Activated T-helper 17 cell treated with anti-CD3 and anti-CD28 coated beads, Interleukin-2, amount 50 U/mL, for 72 hours (primary cell): ENCODE data around the gene PCGF1. TPM values are rescaled to one million over a fixed set of nuclear protein-coding genes. Genes with fewer than 3 reads are reported as not detected.

Source experiments
- ATAC-seq: fragments of 150-1000 bp; cut with Tn5 transposase; replicated peaks from 2 replicates; pipeline ENCODE4 v1.10.0; 2021; ENCODE audit warnings: mild to moderate bottlenecking, moderate library complexity
- H3K27ac Mint-ChIP-seq: one replicate; pipeline ENCODE4 v1.8.0; 2022; ENCODE audit warnings: mixed read lengths
- H3K27me3 Mint-ChIP-seq: one replicate; pipeline ENCODE4 v1.8.0; 2022; ENCODE audit warnings: mixed read lengths
- H3K36me3 Mint-ChIP-seq: one replicate; pipeline ENCODE4 v1.8.0; 2022; ENCODE audit warnings: low read depth, mild to moderate bottlenecking, mixed read lengths
- H3K4me1 Mint-ChIP-seq: one replicate; pipeline ENCODE4 v1.8.0; 2022; ENCODE audit warnings: mixed read lengths
- H3K4me3 Mint-ChIP-seq: one replicate; pipeline ENCODE4 v1.8.0; 2022; ENCODE audit warnings: mild to moderate bottlenecking, mixed read lengths
- H3K9me3 Mint-ChIP-seq: one replicate; pipeline ENCODE4 v1.8.0; 2022; ENCODE audit warnings: mixed read lengths
- total RNA-seq, 2 donors: library from RNA; stranded (reverse); gene quantifications; one replicate each; pipeline ENCODE4 v1.2.3, GENCODE V29; 2022

Gene PCGF1
- total RNA-seq, 2 donors from 2014 or later, result 22.0 to 32.8 TPM

- Mint-ChIP-seq H3K4me3 (peak overlapping the region; percentile 69), H3K9me3 (no peaks in the 10 kb centered on the region), H3K4me1 (peaks cover 26% of the 10 kb centered on the region), H3K27me3 (peaks cover 36% of the 10 kb centered on the region), H3K36me3 (peaks cover 28% of the 10 kb centered on the region), H3K27ac (no peak overlapping the region)
- no peak for ATAC-seq
Measured at GRCh38 chr2:74501335-74502071, 6.0 kb downstream of the PCGF1 start.

DNA sequence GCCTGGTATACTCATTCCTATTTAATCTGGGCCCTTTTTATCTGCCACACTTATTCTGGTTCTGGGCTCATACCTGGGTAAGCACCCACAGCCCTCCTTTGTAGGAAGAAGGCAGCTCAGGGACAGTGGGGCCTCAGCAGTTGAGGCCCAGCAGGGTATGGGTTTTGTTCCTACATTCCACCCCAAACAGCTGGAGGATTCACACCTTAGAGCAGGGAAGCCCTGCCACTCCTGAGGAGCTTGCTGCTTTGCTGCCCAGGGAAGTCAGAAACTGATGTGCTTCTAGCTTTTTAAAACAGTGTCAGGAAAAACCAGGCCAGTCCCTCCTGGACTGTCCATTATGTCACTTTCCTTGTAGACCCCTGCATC is 6.9 kb downstream of the PCGF1 start:
- no peak for ATAC-seq
- Mint-ChIP-seq H3K4me3 (no peak overlapping the region), H3K4me1 (peaks cover 24% of the 10 kb centered on the region), H3K27ac (no peak overlapping the region), H3K9me3 (no peaks in the 10 kb centered on the region), H3K27me3 (peaks cover 36% of the 10 kb centered on the region), H3K36me3 (peaks cover 18% of the 10 kb centered on the region)

DNA sequence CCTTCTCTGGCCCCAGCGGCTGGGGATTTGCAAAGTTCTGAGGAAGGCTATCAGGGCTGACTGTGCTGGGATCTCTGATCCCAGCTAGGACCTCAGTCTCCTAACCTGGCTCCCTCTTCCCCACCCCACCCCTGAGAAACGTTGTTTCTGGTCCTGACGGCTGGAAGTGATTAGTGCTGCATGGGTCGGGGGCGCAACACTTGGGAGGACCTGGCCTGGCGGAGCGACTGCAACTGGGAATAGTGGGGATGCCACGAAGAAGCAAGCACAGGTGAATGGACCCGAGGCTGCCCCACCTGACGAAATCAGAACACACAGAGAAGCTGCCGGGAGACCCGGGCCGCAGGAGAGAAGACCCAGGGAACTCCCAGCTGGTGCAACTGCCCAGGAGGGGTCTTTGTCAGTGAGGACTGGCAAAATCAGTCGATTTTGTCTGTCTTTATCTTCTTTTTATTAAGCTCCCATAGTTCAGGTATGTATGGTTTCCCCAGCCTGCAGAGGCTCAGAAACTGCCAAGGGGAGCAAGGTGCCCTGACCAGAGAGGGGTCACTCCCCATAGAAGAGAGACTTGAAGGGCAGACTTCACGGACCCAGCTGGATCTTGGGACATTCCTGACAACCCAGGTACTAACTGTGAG is 7.4 kb downstream of the PCGF1 start:
- peaks cover 13% of the 10 kb centered on the region for H3K36me3 Mint-ChIP-seq
- H3K27me3 Mint-ChIP-seq, result peaks cover 36% of the 10 kb centered on the region
- H3K27ac Mint-ChIP-seq, result no peak overlapping the region
- ATAC-seq, result no peak
- H3K9me3 Mint-ChIP-seq, result no peaks in the 10 kb centered on the region
- H3K4me1 Mint-ChIP-seq, result peaks cover 19% of the 10 kb centered on the region
- no peak overlapping the region for H3K4me3 Mint-ChIP-seq

DNA sequence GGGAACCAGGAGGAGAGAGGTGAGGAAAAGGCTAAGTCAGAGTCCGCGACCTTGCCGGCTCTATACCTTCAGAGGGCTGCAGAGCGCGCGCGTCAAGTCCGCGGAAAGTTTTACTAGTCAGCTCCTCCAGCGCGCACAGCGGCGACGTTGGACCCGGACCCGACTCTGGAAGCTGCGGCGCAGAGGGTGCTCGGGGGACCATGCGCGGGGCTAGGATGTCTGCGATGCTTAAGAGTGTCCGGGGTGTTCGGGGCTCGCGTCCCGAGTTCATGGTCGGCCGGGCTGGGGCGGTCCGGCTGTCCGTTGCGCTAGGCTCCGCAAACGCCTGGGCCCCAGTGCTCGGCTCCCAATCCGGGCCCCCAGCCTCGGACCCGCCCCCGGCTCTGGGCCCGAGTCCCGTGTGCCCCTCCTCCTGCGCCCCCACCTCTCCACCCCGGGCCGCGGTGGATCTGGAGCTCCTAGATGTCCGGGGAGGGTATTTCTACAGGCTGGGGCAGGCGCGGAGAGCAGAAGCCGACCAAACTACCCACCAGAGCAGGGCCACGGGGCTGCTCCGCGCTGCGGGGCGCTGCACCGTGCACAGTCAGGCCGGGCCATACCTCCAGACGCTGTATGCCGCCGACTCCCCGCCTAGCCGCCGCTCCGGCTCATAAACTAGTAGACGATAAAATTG is 8.1 kb downstream of the PCGF1 start, which contains the start of gene LBX2:
TSS of gene LBX2 (minus strand) at position 337 of the 673 bp plus-strand sequence. CDS start at position 271, 66 bp downstream.
- H3K27me3 Mint-ChIP-seq, result peaks cover 30% of the 10 kb centered on the region
- H3K27ac Mint-ChIP-seq, result peak within 1 kb of the TSS; percentile 71
- peak within 1 kb of the TSS; percentile 85 for H3K4me3 Mint-ChIP-seq
- peak; percentile 12 for ATAC-seq
- peaks cover 12% of the 10 kb centered on the region for H3K4me1 Mint-ChIP-seq
- H3K9me3 Mint-ChIP-seq, result no peaks in the 10 kb centered on the region
- peaks cover 9% of the 10 kb centered on the region for H3K36me3 Mint-ChIP-seq

DNA sequence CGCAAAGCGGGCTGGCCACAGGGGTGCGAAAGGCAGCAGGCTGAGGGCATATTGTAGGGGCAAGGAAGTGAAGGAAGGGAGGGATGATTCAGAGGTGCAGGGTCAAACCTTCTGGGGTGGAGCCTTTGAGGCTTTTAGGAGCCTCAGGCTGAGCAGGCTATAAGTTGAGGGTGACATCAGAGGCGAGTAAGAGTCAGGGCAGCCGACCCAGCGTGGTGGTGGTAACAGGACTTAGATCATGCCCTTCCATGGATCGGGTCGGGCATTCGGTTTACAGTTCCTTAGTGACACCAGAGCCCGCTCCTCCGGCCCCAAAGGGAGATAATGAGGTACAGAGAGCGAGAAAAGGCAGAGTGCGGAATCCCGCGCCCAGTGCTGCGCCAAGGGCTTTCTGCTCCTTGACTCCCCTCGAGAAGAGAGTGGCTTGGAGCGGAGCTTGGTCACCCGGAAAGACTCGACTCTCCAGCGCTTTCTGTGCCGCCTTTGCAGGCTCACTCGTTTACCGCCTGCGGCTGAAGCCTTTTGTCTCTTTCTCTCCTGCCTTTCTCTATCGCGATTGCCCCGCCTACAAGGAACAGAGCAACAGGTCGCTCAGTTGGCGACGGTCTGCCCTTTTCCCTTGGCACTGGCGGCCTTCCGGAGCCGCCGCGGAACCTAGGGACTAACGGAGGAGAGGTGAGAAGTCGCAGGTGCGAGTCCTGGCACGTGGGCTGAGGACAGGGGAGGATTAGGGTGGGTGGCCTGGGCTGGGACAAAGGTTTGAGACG is 8.8 kb downstream of the PCGF1 start:
- H3K36me3 Mint-ChIP-seq, result peaks cover 9% of the 10 kb centered on the region
- H3K27ac Mint-ChIP-seq, result peak overlapping the region; percentile 71
- H3K4me1 Mint-ChIP-seq, result peaks cover 11% of the 10 kb centered on the region
- no peaks in the 10 kb centered on the region for H3K9me3 Mint-ChIP-seq
- peak overlapping the region; percentile 85 for H3K4me3 Mint-ChIP-seq
- peaks cover 25% of the 10 kb centered on the region for H3K27me3 Mint-ChIP-seq
- peak; percentile 83 for ATAC-seq

- Mint-ChIP-seq H3K27ac (peak overlapping the region; percentile 71), H3K4me3 (peak overlapping the region; percentile 85), H3K4me1 (peaks cover 11% of the 10 kb centered on the region), H3K36me3 (peaks cover 17% of the 10 kb centered on the region), H3K27me3 (peaks cover 25% of the 10 kb centered on the region), H3K9me3 (no peaks in the 10 kb centered on the region)
- peak; percentile 56 for ATAC-seq
Measured at GRCh38 chr2:74497777-74498499, 9.6 kb downstream of the PCGF1 start.

- Mint-ChIP-seq H3K27ac (no peak overlapping the region), H3K27me3 (peaks cover 25% of the 10 kb centered on the region), H3K4me3 (peak overlapping the region; percentile 85), H3K9me3 (no peaks in the 10 kb centered on the region), H3K4me1 (peaks cover 11% of the 10 kb centered on the region), H3K36me3 (peaks cover 24% of the 10 kb centered on the region)
- no peak for ATAC-seq
Measured at GRCh38 chr2:74496997-74497776, 10.3 kb downstream of the PCGF1 start.

GRCh38 chr2:74495440-74495839 is 12.1 kb downstream of the PCGF1 start:
- Mint-ChIP-seq H3K4me1 (peaks cover 11% of the 10 kb centered on the region), H3K36me3 (peaks cover 42% of the 10 kb centered on the region), H3K27ac (no peak overlapping the region)

GRCh38 chr2:74493546-74493945 is 13.9 kb downstream of the PCGF1 start:
- no peaks in the 10 kb centered on the region for H3K9me3 Mint-ChIP-seq
- H3K4me1 Mint-ChIP-seq, result peaks cover 5% of the 10 kb centered on the region
- H3K4me3 Mint-ChIP-seq, result no peak overlapping the region
- ATAC-seq, result no peak
- peaks cover 4% of the 10 kb centered on the region for H3K27me3 Mint-ChIP-seq
- peaks cover 46% of the 10 kb centered on the region for H3K36me3 Mint-ChIP-seq
- no peak overlapping the region for H3K27ac Mint-ChIP-seq

More at GRCh38 chr2:74495440-74495839, 12.1 kb downstream of the PCGF1 start:
- H3K27me3 Mint-ChIP-seq, result peaks cover 17% of the 10 kb centered on the region
- ATAC-seq, result no peak
- no peak overlapping the region for H3K4me3 Mint-ChIP-seq
- H3K9me3 Mint-ChIP-seq, result no peaks in the 10 kb centered on the region

DNA sequence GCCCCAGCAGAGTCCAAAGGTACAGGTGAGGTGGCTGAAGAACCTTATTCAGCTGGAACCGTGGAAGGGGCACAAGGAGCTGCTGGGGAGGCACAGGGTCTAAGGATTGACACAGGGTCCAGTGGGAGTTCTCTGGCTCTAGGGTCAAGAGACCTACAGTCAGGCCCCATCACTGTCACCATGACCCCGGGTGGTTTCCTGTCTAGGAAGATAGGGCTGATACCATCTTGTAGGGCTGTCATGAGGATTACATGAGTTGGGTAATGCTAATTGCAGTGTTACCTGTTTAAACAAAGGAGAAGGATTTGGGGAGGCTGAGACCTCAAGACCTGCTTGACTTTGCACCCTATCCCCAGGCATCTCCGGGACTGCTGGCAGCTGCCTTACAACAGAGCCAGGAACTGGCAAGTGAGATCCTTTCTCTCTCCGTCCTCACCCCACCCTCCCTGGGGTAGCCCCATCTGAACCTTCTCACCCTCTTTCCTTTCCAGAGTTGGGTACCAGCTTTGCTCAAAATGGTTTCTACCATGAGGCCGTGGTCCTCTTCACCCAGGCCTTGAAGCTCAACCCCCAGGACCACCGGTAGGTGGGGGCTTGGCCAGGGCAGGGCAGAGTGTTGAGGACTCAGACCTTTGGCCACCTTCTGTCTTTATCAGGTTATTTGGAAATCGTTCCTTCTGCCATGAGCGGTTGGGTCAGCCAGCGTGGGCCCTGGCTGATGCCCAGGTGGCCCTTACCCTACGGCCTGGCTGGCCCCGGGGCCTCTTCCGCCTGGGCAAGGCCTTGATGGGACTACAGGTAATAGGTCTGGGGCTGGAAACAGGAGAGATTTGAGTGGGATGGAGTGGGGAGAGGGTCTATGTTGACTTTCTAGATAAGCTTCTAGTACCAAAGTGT is 15.6 kb downstream of the PCGF1 start:
- H3K4me1 Mint-ChIP-seq, result no peaks in the 10 kb centered on the region
- no peaks in the 10 kb centered on the region for H3K9me3 Mint-ChIP-seq
- H3K36me3 Mint-ChIP-seq, result peaks cover 55% of the 10 kb centered on the region
- no peak for ATAC-seq
- no peaks in the 10 kb centered on the region for H3K27me3 Mint-ChIP-seq
- H3K27ac Mint-ChIP-seq, result no peak overlapping the region
- no peak overlapping the region for H3K4me3 Mint-ChIP-seq

- Mint-ChIP-seq H3K27ac (no peak overlapping the region), H3K27me3 (no peaks in the 10 kb centered on the region), H3K36me3 (peaks cover 75% of the 10 kb centered on the region), H3K9me3 (no peaks in the 10 kb centered on the region), H3K4me3 (no peak overlapping the region), H3K4me1 (no peaks in the 10 kb centered on the region)
- ATAC-seq, result no peak
Measured at GRCh38 chr2:74489906-74490305, 17.6 kb downstream of the PCGF1 start.

GRCh38 chr2:74488643-74489481 is 18.6 kb downstream of the PCGF1 start:
- peaks cover 67% of the 10 kb centered on the region for H3K36me3 Mint-ChIP-seq
- H3K27ac Mint-ChIP-seq, result no peak overlapping the region
- no peaks in the 10 kb centered on the region for H3K27me3 Mint-ChIP-seq
- no peaks in the 10 kb centered on the region for H3K4me1 Mint-ChIP-seq
- no peak for ATAC-seq
- no peaks in the 10 kb centered on the region for H3K9me3 Mint-ChIP-seq
- H3K4me3 Mint-ChIP-seq, result no peak overlapping the region
